Stimulated activated CD8-positive, alpha-beta memory T cell treated with anti-CD3 and anti-CD28 coated beads, Interleukin-7, amount 100 ng/mL, for 24 hours (primary cell): Measurements from ENCODE around the gene GDPD2.

ENCODE experiments used
- DNase-seq: peaks from one replicate; pipeline ENCODE4 v3.0.0-alpha.2; 2020; ENCODE audit warnings: low read depth

Gene GDPD2

DNA sequence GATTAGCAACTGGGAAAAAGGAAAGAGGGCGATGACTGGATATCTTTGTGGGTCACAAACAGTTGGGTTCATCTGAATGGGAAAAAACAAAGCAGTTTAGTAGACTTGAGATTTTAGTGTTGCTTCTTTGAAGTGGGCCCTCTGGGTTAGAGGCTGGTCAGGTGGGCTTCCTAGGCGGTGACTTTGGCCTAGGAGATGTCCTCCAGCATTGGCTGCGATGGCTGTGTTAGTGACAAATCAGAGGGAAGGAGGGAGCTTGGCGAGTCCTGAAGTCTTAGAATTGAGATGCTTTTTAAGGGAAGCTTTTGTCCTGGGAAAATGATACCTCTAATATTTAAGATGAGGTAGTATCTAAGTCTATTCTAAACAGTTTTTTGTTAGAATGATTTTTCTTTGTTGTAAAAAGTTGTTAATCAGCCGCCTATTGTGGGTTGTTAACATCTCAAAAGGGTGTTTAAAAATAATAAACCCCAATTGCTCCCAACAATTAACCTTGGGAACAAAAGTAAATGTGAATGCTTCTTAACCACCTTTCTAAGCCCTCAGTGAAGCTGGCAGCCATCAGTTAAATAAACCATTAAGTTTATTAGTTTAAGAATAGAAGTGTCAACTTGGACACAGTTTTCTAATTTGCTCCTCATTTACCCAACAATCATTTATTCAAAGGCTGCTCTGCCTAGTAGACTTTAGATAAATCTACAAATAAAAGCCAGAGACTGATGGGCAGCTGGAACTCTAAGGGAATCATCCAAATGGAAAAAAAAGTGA lies 53.2 kb downstream of the GDPD2 start:
- no peak for DNase-seq

DNA sequence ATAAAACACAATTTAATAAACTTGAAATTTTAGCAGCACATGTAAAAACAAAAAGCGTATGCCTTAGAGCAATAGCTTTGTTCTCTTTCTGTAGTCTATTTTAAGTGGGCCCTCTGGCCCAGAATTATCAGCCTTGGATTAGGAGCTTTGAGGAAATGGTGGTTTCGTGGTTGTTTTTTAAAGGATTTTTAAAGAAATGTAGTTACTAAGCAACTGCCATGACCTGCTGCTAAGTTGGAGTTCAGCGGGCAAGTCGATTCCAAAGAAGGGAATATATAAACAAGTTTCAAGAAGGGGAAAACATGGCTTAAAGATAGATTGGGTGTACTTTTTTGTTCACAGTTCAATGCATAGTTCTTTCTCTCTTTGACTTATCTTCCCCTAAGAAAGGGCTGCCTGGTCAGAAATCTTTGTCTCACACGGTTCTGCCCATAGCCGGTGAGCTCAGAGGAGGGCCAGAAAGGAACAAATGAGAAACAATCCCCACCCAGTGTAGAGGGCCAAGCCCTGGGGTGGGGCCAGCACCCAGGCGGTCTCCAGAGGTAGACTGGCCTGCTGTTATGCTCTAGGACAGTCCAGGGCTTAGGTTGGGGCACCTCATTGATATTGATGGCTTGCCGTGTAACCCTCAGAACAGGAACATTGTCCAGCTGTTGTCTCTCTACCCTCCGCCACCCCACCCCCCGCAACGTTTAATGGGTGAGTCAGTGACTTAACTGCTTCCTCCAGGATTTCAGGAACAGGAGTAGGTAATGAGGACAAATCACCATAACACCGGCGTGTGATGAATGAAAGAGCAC lies 54.0 kb downstream of the GDPD2 start:
- DNase-seq: no peak

DNA sequence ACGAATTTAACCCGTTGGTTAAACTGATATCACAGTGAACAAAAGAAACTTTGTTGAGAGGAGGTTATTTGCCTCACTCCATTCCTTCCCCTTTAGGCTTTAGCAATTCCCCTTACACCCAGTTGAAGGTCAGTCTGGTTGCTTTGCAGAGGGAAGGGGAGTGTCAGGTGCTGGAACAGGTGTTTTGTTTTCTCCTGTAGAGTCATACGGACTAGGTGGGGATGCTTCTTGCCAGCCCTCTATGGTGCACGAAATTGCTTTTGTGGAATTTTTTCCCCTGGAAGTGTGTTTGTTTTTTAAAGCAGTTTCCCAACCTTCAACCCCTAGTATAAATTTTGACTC lies 54.6 kb downstream of the GDPD2 start:
- no peak for DNase-seq

DNA sequence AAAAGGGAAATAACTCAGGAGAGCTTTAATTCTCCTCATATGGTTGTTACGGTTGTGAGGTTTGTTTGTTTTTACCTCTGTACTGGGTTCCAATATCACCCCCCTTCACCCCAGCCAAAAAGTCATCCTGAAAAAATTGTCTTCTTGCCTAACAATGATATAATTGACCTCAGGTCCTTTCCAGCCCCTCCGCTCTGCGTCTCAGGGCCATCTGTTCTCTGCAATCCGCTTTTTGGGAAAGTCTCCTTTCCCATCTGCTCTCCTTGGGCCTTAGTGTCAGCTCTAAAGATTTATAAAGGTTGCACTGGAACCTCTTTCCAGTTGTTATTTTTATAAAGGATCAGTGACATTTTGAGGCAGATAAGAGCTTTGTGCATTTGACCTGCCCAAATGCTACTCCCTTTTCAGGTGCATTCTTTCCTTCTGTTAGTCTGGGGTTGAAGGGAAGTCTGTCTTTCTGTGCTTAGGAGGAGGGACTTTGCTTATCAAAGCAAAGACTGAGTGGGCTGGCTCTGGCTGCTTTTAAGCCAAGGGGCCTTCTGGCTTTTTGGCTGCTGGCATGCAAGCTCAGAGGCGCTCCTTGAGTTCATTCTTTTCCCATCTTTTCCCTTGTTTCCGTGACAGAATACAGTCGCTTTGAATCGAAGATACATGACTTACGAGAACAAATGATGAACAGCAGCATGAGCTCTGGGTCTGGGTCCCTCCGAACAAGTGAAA lies 55.6 kb downstream of the GDPD2 start:
- DNase-seq: no peak

DNA sequence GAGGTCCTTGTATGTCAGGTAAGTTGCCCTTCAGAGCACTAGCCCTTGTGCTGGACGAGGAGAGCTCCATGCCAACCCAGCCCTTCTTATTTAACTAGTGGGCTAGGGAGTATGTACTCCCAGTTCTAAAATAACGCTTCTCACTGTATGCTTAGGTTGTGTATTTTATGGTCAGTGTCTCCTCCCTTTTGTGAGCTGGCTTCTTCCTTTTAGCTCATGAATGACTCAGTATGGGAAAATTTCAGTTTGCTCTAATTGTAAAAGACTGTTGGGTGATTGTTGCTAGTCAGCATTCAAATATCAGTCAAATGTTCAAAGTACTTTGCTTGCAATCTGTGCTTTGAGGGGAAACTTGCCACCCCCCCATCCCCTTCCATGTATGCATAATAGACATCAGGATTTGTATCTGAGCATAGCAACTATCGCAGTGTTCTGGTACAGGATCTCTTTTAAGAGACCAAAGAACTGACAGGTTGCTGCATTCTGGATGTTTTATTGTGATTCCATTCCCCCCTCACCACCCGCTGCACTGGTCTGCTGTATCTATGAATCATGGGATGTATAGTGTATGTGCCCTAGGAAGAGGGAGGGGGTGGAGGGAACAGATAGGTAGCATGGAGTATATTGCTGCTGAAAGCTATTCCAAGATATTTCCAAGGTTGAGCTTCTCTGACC lies 56.3 kb downstream of the GDPD2 start:
- DNase-seq: no peak

DNA sequence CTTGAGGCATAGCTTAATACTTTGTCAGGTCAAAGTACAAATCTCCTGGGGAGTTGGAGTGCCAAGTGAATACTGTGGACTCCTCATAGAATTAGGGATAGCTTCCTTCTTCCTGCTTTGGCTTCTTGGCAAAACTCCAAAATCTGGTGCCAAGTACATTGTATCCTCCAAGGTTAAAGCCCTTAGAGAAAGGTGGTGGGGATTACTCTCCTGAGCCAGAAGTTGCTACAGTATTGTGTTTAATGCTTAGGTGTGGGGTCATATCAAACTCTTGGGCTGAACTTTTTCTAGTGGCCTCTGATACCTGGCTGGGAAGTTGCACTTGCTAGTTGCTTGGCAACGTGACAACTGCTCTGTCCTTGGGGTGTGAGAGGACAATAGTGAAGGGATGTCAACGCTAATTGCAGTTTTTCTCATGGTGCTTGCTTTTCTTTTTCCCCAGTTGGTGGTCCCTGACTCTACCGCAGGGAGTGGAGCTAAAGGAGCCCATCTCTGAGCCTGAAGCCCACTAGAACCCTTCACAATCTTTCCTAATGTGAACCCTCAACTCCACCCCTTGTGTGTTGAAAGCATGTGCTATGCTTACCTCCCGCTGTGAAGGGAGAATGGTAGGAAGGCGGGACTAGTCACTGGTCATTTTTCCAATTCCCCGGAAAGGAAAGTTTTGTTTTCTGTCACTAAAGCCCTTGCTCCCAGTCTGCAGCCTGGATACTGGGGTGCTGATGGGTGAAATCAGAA lies 57.0 kb downstream of the GDPD2 start:
- no peak for DNase-seq

DNA sequence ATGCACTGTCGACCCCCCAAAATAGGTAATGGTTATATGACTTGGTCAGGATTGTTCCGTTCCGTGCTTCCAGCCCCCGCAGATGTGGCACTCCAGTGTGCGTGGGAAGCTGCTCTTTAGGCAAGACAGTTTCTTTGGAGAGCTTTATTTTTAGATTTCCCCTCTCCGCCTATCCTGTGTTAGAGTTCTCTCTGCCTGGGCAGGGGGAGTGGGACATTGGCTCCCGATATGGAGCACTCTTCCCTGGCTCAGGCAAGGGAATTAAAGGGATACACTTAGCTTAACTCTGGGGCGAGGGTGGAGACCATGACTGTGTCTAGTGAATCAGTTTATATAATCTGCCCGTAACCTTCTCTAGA lies 57.5 kb downstream of the GDPD2 start:
- DNase-seq: no peak

DNA sequence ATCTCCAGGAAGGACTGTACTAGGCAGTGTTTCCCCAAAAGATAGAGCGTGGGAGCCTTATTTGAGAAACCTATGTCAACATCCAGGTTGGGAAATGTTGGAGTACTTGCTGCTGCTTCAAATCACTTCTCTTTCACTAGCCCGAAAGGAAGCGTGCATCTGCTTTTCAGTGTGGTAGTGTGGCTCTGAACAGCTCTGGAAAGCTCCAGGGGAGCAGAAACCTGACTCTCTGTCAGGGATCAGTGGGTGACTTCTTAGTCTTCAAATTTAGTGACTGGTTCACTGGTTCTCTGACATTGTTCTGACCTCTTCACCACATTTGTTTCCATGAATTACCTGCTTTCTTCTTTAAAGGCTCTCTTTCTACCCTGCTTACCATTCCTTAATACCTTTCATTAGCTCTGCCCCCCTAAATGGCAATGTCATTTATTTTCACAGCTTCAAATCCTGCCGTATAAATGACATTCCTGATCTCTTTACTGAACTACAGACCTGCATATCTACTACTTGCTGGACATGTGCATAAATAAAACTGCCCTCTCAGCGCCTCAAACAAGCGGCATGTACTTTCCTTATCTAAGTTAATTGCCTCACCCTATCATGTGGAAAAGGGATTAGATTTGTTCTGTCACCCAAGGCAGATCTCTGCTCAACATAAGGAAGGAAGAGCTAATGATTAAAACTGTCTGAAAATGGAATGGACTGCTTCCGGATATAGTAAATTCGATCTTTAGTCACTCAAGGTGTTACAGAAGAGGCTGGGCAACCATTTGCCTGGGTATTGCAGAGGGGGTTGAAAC lies 58.6 kb downstream of the GDPD2 start:
- DNase-seq: no peak

DNA sequence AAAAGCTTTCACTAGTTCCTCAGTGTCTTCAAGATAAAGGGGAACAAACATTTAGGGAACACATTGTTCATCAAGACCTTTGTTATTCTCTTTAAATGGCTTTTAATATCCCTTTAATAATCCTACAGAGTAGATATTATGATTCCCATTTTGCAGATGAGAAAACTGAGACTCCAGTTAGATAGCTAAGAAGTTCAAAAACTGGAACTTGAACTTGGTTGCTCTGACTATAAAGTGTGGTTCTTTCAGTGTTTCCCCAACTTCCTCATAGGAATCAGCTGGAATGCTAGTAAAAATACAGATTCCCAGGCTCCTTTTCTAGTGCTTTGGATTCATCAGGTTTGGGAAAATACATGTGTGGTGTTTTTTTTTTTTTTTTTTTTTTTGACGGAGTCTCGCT lies 59.2 kb downstream of the GDPD2 start:
- no peak for DNase-seq
